ENCODE data around the gene DIP2B.
"Not testable (repeated sequence)": the region's sequence is repeated elsewhere in the genome, so short reads cannot be mapped to it uniquely, and the experiment has no call there.

The DIP2B gene

GRCh38 chr12:50515587-50515986, 10.8 kb downstream of the DIP2B start:
- DNase-seq (ENCODE audit: low read depth, low spot score) = no peak
- no peak for TF ChIP-seq FOXP2 (optimal IDR thresholded peaks at IDR 0.05; ENCODE audit: control extremely low read depth, extremely low read length, insufficient read depth)
- TF ChIP-seq EZH2 (IDR thresholded peaks at IDR 0.05) = no peak
- TF ChIP-seq POLR2AphosphoS5 (IDR thresholded peaks at IDR 0.05; ENCODE audit: borderline replicate concordance, low read depth, low read length) = no peak
- Histone ChIP-seq H3K9me3 (ENCODE audit: low read depth, low read length) (no peaks in the 10 kb centered on the region), H3K4me3 (no peak overlapping the region), H3K27ac (no peak overlapping the region), H3K36me3 (ENCODE audit: insufficient read depth, low read length) (no peaks in the 10 kb centered on the region), H3K9ac (ENCODE audit: insufficient read length) (no peak overlapping the region)

DNA sequence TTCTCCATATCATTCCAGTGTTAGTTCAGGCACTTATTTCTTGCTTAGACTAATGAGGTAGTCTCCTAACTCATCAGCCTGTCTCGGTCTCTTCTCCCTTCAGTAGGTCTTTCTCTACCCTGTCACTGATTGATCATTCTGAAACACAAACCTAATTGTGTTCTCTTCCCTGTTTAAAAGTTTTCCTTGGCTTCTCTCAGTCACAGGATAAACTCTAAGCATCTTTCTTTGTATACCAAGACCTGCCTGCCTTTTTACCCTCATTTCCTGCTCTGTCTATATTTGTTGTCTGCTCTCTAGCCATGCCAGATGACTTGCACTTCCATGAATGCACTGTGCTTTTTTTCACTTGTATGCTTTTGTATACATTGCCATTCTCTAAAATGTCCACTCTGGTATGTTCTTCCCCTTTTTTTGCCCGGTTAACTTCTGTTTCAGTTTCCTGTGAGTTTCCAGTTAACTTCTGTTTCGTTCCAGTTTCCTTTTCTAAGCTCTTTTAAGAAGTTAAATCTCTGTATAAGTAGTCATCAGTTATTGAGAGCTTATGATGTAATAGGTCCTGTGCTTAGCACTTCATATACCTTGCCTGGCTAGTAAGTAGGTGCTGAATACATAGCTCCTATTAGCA, 12.8 kb downstream of the DIP2B start:
- Histone ChIP-seq H3K9ac (ENCODE audit: insufficient read length) (no peak overlapping the region), H3K36me3 (ENCODE audit: insufficient read depth, low read length) (no peaks in the 10 kb centered on the region), H3K9me3 (ENCODE audit: low read depth, low read length) (no peaks in the 10 kb centered on the region), H3K27ac (no peak overlapping the region), H3K4me3 (no peak overlapping the region)
- DNase-seq (ENCODE audit: low read depth, low spot score) = no peak
- TF ChIP-seq POLR2AphosphoS5 (IDR thresholded peaks at IDR 0.05; ENCODE audit: borderline replicate concordance, low read depth, low read length) (no peak), EZH2 (IDR thresholded peaks at IDR 0.05) (no peak), FOXP2 (optimal IDR thresholded peaks at IDR 0.05; ENCODE audit: control extremely low read depth, extremely low read length, insufficient read depth) (no peak)

- Histone ChIP-seq H3K9ac (ENCODE audit: insufficient read length) (no peak overlapping the region), H3K36me3 (ENCODE audit: insufficient read depth, low read length) (no peaks in the 10 kb centered on the region), H3K9me3 (ENCODE audit: low read depth, low read length) (0 out of 2 replicates have a peak, but pooled peaks cover under 1% of the 10 kb centered on the region), H3K4me3 (no peak overlapping the region), H3K27ac (no peak overlapping the region)
- no peak for DNase-seq (ENCODE audit: low read depth, low spot score)
- TF ChIP-seq EZH2 (IDR thresholded peaks at IDR 0.05) (no peak), FOXP2 (optimal IDR thresholded peaks at IDR 0.05; ENCODE audit: control extremely low read depth, extremely low read length, insufficient read depth) (no peak), POLR2AphosphoS5 (IDR thresholded peaks at IDR 0.05; ENCODE audit: borderline replicate concordance, low read depth, low read length) (no peak)
These were observed 13.3 kb downstream of the DIP2B start for GRCh38 chr12:50518090-50518489.

DNA sequence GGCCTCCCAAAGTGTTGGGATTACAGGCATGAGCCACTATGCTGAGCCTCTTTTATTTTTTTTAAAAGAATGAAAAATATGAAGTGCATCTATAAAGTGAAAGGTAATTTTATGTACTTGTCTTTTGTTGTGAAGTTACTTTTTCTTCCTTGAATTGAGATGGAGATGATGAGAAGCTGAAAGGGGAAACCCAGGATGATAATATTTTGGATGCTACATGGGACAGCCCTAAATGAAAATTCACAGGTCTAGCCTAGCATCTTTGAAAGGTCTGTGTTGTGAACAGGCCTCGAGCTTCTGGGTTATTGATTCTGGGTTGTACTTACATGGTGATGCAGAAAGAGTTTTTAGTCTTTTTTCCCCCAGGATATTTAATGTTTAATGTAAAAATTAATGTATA, 14.6 kb downstream of the DIP2B start:
- no peak for DNase-seq (ENCODE audit: low read depth, low spot score)
- H3K27ac ChIP-seq = no peak overlapping the region
- no peak overlapping the region for H3K9ac ChIP-seq (ENCODE audit: insufficient read length)
- no peak for TF ChIP-seq FOXP2 (optimal IDR thresholded peaks at IDR 0.05; ENCODE audit: control extremely low read depth, extremely low read length, insufficient read depth)
- no peak for TF ChIP-seq POLR2AphosphoS5 (IDR thresholded peaks at IDR 0.05; ENCODE audit: borderline replicate concordance, low read depth, low read length)
- TF ChIP-seq EZH2 (IDR thresholded peaks at IDR 0.05) = no peak
- H3K9me3 ChIP-seq (ENCODE audit: low read depth, low read length) = 0 out of 2 replicates have a peak, but pooled peaks cover 3% of the 10 kb centered on the region
- H3K4me3 ChIP-seq = no peak overlapping the region
- H3K36me3 ChIP-seq (ENCODE audit: insufficient read depth, low read length) = no peaks in the 10 kb centered on the region

GRCh38 chr12:50520416-50521207, 15.8 kb downstream of the DIP2B start:
- H3K27ac ChIP-seq = no peak overlapping the region
- no peak for DNase-seq (ENCODE audit: low read depth, low spot score)

GRCh38 chr12:50521781-50522180, 17.0 kb downstream of the DIP2B start:
- not testable (repeated sequence) for DNase-seq (ENCODE audit: low read depth, low spot score); H3K4me3 ChIP-seq; H3K9ac ChIP-seq (ENCODE audit: insufficient read length); H3K9me3 ChIP-seq (ENCODE audit: low read depth, low read length); H3K27ac ChIP-seq; H3K36me3 ChIP-seq (ENCODE audit: insufficient read depth, low read length)

More at GRCh38 chr12:50520416-50521207, 15.8 kb downstream of the DIP2B start:
- Histone ChIP-seq H3K4me3 (no peak overlapping the region), H3K36me3 (ENCODE audit: insufficient read depth, low read length) (no peaks in the 10 kb centered on the region), H3K9ac (ENCODE audit: insufficient read length) (no peak overlapping the region), H3K9me3 (ENCODE audit: low read depth, low read length) (0 out of 2 replicates have a peak, but pooled peaks cover 3% of the 10 kb centered on the region)
- no peak for TF ChIP-seq EZH2 (IDR thresholded peaks at IDR 0.05)
- TF ChIP-seq POLR2AphosphoS5 (IDR thresholded peaks at IDR 0.05; ENCODE audit: borderline replicate concordance, low read depth, low read length) = no peak
- no peak for TF ChIP-seq FOXP2 (optimal IDR thresholded peaks at IDR 0.05; ENCODE audit: control extremely low read depth, extremely low read length, insufficient read depth)

GRCh38 chr12:50523772-50524171, 19.0 kb downstream of the DIP2B start:
- Histone ChIP-seq H3K36me3 (ENCODE audit: insufficient read depth, low read length) (no peaks in the 10 kb centered on the region), H3K9ac (ENCODE audit: insufficient read length) (no peak overlapping the region), H3K4me3 (no peak overlapping the region), H3K27ac (no peak overlapping the region), H3K9me3 (ENCODE audit: low read depth, low read length) (0 out of 2 replicates have a peak, but pooled peaks cover 3% of the 10 kb centered on the region)
- DNase-seq (ENCODE audit: low read depth, low spot score) = no peak
- TF ChIP-seq POLR2AphosphoS5 (IDR thresholded peaks at IDR 0.05; ENCODE audit: borderline replicate concordance, low read depth, low read length) = no peak
- no peak for TF ChIP-seq FOXP2 (optimal IDR thresholded peaks at IDR 0.05; ENCODE audit: control extremely low read depth, extremely low read length, insufficient read depth)
- TF ChIP-seq EZH2 (IDR thresholded peaks at IDR 0.05) = no peak

DNA sequence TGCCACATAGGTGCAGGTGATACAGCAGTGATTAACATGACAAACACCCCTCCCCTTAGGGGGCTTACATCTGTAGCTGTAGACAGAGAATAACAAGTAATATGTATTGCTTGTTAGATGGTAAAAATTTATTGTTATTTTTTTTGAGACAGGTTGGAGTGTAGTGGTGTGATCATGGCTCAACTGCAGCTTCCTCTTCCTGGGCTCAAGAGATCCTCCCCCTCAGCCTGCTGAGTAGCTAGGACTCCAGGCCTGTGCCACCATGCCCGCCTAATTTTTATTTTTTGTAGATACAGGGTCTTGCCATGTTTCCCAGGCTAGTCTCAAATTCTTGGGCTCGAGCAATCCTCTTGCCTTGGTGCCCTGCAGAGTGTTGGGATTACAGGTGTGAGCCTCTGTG, 19.8 kb downstream of the DIP2B start:
- DNase-seq (ENCODE audit: low read depth, low spot score) = no peak
- H3K9ac ChIP-seq (ENCODE audit: insufficient read length) = no peak overlapping the region
- TF ChIP-seq EZH2 (IDR thresholded peaks at IDR 0.05) = no peak
- TF ChIP-seq FOXP2 (optimal IDR thresholded peaks at IDR 0.05; ENCODE audit: control extremely low read depth, extremely low read length, insufficient read depth) = no peak
- TF ChIP-seq POLR2AphosphoS5 (IDR thresholded peaks at IDR 0.05; ENCODE audit: borderline replicate concordance, low read depth, low read length) = no peak
- H3K27ac ChIP-seq = no peak overlapping the region
- H3K4me3 ChIP-seq = no peak overlapping the region
- H3K36me3 ChIP-seq (ENCODE audit: insufficient read depth, low read length) = no peaks in the 10 kb centered on the region
- 0 out of 2 replicates have a peak, but pooled peaks cover 3% of the 10 kb centered on the region for H3K9me3 ChIP-seq (ENCODE audit: low read depth, low read length)
